Panc1 (cell line): ENCODE results near the gene ALDH16A1. TPM values are rescaled to one million over a fixed set of nuclear protein-coding genes. Genes with fewer than 3 reads are reported as not detected.

Source experiments
- ATAC-seq: fragments of 200-7000 bp; cut with Tn5 transposase; 2 replicates; pipeline ENCODE4 v1.9.1; 2020; ENCODE audit warnings: mild to moderate bottlenecking, moderate library complexity
- BruUV-seq: library from RNA; stranded (reverse); fragments of 400-500 nt; replicated peaks from 2 replicates; lab custom pipeline; 2021; lab: Mats Ljungman, UMichigan
- CTCF ChIA-PET: fragments of 300-600 bp; sonication (Branson Sonifier 250); formaldehyde crosslinking; loops from one replicate; lab custom pipeline; 2022; ENCODE audit warnings: antibody characterized with exemption; lab: Charles Lee
- POLR2A ChIA-PET: fragments of 300-600 bp; sonication (Branson Sonifier 250); formaldehyde crosslinking; loops from one replicate; lab custom pipeline; 2022; ENCODE audit warnings: antibody characterized with exemption; lab: Charles Lee
- DNase-seq: peaks from one replicate; pipeline ENCODE4 v3.0.0-alpha.2; 2010; ENCODE audit warnings: low read depth, low spot score
- H3K27ac ChIP-seq: 2 replicates; pipeline ENCODE4 v1.5.1; 2011; ENCODE audit warnings: mild to moderate bottlenecking, low read length, inconsistent platforms
- H3K27me3 ChIP-seq: fragments of 200-500 bp; sonication (Bioruptor generic); 2 replicates; pipeline ENCODE4 v1.6.0; 2014; ENCODE audit warnings: low read length, inconsistent platforms; ENCODE audit not compliant: control insufficient read depth, insufficient read depth
- H3K36me3 ChIP-seq: fragments of 200-500 bp; sonication (Bioruptor generic); 2 replicates; pipeline ENCODE4 v1.5.1; 2014; ENCODE audit warnings: inconsistent platforms, mild to moderate bottlenecking, low read length, moderate library complexity; ENCODE audit not compliant: control insufficient read depth, insufficient read depth
- H3K4me1 ChIP-seq: 2 replicates; pipeline ENCODE4 v1.5.1; 2011; ENCODE audit warnings: inconsistent platforms, mild to moderate bottlenecking, low read length, moderate library complexity; ENCODE audit not compliant: control insufficient read depth, insufficient read depth
- H3K4me3 ChIP-seq, 2 experiments: 2 replicates each; pipeline ENCODE4 v1.5.1; 2011 to 2012; ENCODE audit warnings: low read depth in 2 of 2, low read length in 2 of 2, mild to moderate bottlenecking in 2 of 2, inconsistent platforms in 1 of 2, moderate library complexity in 1 of 2
- H3K9me3 ChIP-seq: fragments of 200-500 bp; sonication (Bioruptor generic); 2 replicates; pipeline ENCODE4 v1.5.1; 2014; ENCODE audit warnings: low read depth, mild to moderate bottlenecking, inconsistent platforms, low read length, moderate library complexity; ENCODE audit not compliant: control insufficient read depth, insufficient read depth
- CTCF ChIP-seq: fragments of 450-650 bp; IDR thresholded peaks from 2 replicates; pipeline ENCODE4 v1.5.1; 2017; ENCODE audit warnings: mild to moderate bottlenecking
- POLR2AphosphoS5 ChIP-seq: IDR thresholded peaks from 2 replicates; pipeline ENCODE4 v1.6.1; 2012; ENCODE audit warnings: mild to moderate bottlenecking, low read depth, low read length, moderate library complexity
- REST ChIP-seq, 2 experiments: IDR thresholded peaks; 2 replicates each; pipeline ENCODE4 v1.6.1; 2011 to 2012; ENCODE audit warnings: low read depth in 2 of 2, control low read depth in 1 of 2, low read length in 1 of 2, mild to moderate bottlenecking in 1 of 2, moderate library complexity in 1 of 2; ENCODE audit not compliant: insufficient read depth in 1 of 2
- SIN3A ChIP-seq: IDR thresholded peaks from 2 replicates; pipeline ENCODE4 v1.6.1; 2012; ENCODE audit warnings: low read depth, mild to moderate bottlenecking, low read length, moderate library complexity, borderline replicate concordance; ENCODE audit not compliant: insufficient read depth
- TCF7L2 ChIP-seq: IDR thresholded peaks from 2 replicates; pipeline ENCODE4 v1.6.1; 2011; ENCODE audit warnings: mild to moderate bottlenecking, low read depth, low read length, inconsistent platforms
- in situ Hi-C: cut with HindIII; loops from 2 replicates; pipeline ENCODE4 v1.10.0; 2016; ENCODE audit warnings: low sequenced_read_pairs, low pct_unique_long_range_greater_than_20kb
- intact Hi-C: fragments of 100-400 bp; cut with micrococcal nuclease; formaldehyde crosslinking; loops from one replicate; pipeline ENCODE4 v1.10.0; 2022; ENCODE audit not compliant: unreplicated experiment
- total RNA-seq: library from RNA; stranded (reverse); gene quantifications from one replicate; pipeline ENCODE4 v1.2.1, GENCODE V29; 2021; ENCODE audit not compliant: unreplicated experiment

ALDH16A1 gene
- total RNA-seq, 1 experiment from 2014 or later = 19.6 TPM

- DNase-seq = no peak
- ChIA-PET CTCF (interaction anchor here (0.6 kb wide), 1 partner anchor 119 kb away, joined by 5 read pairs; the partner anchor contains the start of gene RCN3), POLR2A (no interaction called here)
- no peak for TF ChIP-seq SIN3A
- TF ChIP-seq POLR2AphosphoS5 = no peak
- no peak for TF ChIP-seq REST (IDR thresholded peaks at IDR 0.05; ENCODE audit: insufficient read depth in 1 of 2, low read depth in 2 of 2, low read length in 1 of 2)
- TF ChIP-seq TCF7L2 = no peak
- TF ChIP-seq CTCF = no peak
- no TSS peak for BruUV-seq
- no peaks in the 10 kb centered on the region for H3K27me3 ChIP-seq
- intact Hi-C loops (no loop called here), in situ Hi-C loops (no loop called here)
- H3K9me3 ChIP-seq = no peaks in the 10 kb centered on the region
- no peak overlapping the region for H3K27ac ChIP-seq
- no peaks in the 10 kb centered on the region for H3K36me3 ChIP-seq
- ATAC-seq = no peak
- H3K4me1 ChIP-seq = no peaks in the 10 kb centered on the region
- H3K4me3 ChIP-seq = no peak overlapping the region
Measured at GRCh38 chr19:49408816-49409440, 44.1 kb upstream of the ALDH16A1 start.

- Histone ChIP-seq H3K4me3 (no peak overlapping the region), H3K36me3 (no peaks in the 10 kb centered on the region), H3K27me3 (no peaks in the 10 kb centered on the region), H3K9me3 (no peaks in the 10 kb centered on the region), H3K27ac (no peak overlapping the region), H3K4me1 (no peaks in the 10 kb centered on the region)
- in situ Hi-C loops = no loop called here
- ATAC-seq (no peak), DNase-seq (no peak)
- BruUV-seq = no TSS peak
- TF ChIP-seq TCF7L2 = no peak
- TF ChIP-seq REST (IDR thresholded peaks at IDR 0.05; ENCODE audit: insufficient read depth in 1 of 2, low read depth in 2 of 2, low read length in 1 of 2) = no peak
- TF ChIP-seq POLR2AphosphoS5 = no peak
- no peak for TF ChIP-seq CTCF
- TF ChIP-seq SIN3A = no peak
- CTCF ChIA-PET = no interaction called here
- POLR2A ChIA-PET = no interaction called here
- intact Hi-C loops = no loop called here
Measured at GRCh38 chr19:49409441-49410029, 43.5 kb upstream of the ALDH16A1 start.
